Esophagus mucosa (tissue), 1 donor: Measurements from ENCODE around the gene DAZAP1. TPM values are rescaled to one million over a fixed set of nuclear protein-coding genes. Genes with fewer than 3 reads are reported as not detected.
A peak's percentile ranks its signal among the peaks of the same experiment; 100 is the strongest.

Experiments
- ATAC-seq: fragments of 200-7000 bp; cut with Tn5 transposase; one replicate; pipeline ENCODE4 v1.9.1; 2020
- total RNA-seq: library from RNA; stranded (reverse); gene quantifications from one replicate; pipeline ENCODE4 v1.2.4, GENCODE V29; 2023
- donor health status: DM: yes; HTN: yes; CAD: no.

The DAZAP1 gene
- total RNA-seq: 91.6 TPM

GRCh38 chr19:1407528-1408299 is at the start of gene DAZAP1:
Gene DAZAP1, plus strand, starts transcription at chr19:1407586. Its CDS starts 188 bp downstream, at chr19:1407774.
- ATAC-seq: no peak

DNA sequence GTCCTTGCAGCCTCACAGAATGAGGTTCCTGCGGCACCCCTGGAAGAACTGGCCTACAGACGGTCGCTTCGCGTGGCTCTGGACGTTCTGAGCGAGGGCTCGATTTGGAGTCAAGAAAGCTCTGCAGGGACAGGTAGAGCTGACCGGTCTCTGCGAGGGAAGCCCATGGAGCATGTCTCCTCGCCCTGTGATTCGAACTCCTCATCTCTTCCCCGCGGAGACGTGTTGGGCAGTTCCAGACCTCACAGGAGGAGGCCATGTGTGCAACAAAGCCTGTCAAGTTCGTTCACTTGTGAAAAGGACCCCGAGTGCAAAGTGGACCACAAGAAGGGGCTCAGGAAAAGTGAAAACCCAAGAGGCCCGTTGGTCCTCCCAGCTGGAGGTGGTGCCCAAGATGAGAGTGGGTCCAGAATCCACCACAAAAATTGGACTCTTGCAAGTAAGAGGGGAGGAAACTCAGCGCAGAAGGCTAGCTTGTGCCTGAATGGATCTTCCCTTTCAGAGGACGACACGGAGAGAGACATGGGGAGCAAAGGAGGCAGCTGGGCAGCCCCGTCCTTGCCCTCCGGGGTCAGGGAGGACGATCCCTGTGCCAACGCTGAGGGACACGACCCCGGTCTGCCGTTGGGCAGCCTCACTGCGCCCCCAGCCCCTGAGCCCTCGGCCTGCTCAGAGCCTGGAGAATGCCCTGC is 47.1 kb upstream of the DAZAP1 start:
- no peak for ATAC-seq

DNA sequence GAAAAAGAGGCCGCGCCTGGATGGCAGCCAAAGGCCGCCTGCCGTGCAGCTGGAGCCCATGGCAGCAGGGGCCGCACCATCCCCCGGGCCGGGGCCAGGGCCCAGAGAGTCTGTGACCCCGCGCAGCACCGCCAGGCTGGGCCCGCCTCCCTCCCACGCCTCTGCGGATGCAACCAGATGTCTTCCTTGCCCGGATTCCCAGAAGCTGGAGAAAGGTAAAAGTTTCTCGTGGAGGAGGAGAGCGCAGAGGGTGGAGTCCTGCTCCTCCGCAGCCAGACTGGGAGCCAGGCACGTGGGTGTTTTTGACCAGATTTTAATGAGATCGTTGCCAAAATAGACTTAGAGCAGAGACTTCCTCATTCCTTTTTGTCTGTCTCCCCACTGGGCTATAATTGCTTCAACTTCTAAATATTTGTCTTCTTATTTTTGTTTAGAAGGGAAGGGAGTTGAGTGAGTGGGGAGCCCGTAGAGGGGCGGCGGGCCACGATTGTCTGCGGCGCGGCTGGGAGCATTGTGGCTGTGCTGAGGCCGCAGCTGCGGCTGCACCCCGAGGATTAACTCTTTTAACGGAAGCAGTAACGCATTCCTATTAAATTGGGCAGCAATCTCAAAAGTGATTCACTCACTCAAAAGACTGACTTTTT is 46.4 kb upstream of the DAZAP1 start:
- ATAC-seq: peak; percentile 33

- ATAC-seq: no peak
Measured at GRCh38 chr19:1361601-1362386, 45.6 kb upstream of the DAZAP1 start.

GRCh38 chr19:1362387-1363257 is 44.8 kb upstream of the DAZAP1 start:
- ATAC-seq: no peak

- no peak for ATAC-seq
Measured at GRCh38 chr19:1363599-1363998, 43.8 kb upstream of the DAZAP1 start.

GRCh38 chr19:1364070-1364704 is 43.2 kb upstream of the DAZAP1 start:
- ATAC-seq: no peak

GRCh38 chr19:1365319-1366269 is 41.8 kb upstream of the DAZAP1 start:
- no peak for ATAC-seq

DNA sequence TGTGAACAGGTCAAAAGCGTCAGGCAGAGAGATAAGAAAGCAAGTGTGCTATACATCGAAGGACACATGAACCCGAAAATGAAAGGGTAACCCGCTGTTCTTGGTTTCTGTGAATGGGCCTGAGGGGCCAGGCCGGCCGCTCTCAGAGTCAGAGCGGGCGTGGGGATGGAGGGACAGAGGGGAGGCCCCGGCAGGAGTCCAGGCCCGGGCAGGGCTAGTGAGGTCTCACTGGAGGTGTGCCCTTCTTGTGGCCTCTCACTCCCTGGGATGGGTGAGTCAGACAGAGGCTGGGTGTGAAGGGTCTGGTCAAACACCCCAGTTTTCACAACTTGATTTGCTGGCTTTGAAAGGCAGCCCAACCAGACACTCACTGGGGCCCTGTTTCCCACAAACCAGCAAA is 41.1 kb upstream of the DAZAP1 start:
- no peak for ATAC-seq

- ATAC-seq: no peak
Measured at GRCh38 chr19:1366899-1367870, 40.2 kb upstream of the DAZAP1 start.

GRCh38 chr19:1369214-1369805 is 38.1 kb upstream of the DAZAP1 start:
- no peak for ATAC-seq

- no peak for ATAC-seq
Measured at GRCh38 chr19:1370579-1371361, 36.6 kb upstream of the DAZAP1 start.

- ATAC-seq: no peak
Measured at GRCh38 chr19:1373042-1373533, 34.3 kb upstream of the DAZAP1 start.

DNA sequence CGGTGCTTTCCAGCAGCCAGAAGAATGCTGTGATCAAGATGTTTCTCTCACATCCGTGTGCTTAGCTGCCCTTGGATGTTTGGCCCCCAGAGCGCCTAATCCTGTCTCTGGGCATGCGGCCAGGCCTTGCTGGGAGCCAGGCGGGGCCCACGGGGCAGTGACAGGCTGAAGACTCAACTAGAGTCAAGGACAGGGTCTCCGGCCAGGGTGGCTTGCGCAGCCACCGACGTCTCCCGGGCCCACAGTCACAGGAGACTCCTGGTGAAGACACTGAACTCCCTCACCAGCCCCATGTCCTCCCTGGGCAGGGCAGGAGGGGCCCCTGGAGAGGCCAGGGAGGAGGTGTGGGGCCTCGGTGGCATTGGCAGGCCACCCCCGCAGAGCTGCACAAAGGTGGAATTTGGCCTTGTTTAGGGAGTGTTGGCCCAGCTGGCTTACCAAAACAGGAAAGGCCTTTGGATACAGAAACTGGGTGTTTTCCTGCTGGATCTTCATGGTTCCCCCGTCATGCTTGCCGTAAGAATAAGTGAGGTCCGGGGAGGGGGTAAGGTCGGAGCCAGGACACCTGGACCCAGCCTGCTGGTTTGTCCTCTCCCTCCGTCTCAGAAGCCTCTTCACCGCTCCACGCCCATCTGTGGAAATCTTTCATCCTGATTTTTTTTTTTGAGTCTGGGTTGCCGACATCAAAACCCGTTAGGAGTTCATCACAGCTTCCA is 33.7 kb upstream of the DAZAP1 start:
- ATAC-seq: no peak

- no peak for ATAC-seq
Measured at GRCh38 chr19:1374250-1374577, 33.2 kb upstream of the DAZAP1 start.

GRCh38 chr19:1376415-1376805 is 31.0 kb upstream of the DAZAP1 start:
- no peak for ATAC-seq
